HUES64 (cell line): ENCODE data around the gene DIP2C. TPM values are rescaled to one million over a fixed set of nuclear protein-coding genes. Genes with fewer than 3 reads are reported as not detected.
A peak's percentile ranks its signal among the peaks of the same experiment; 100 is the strongest.

ENCODE experiments used
- H3K27ac ChIP-seq: 2 replicates; pipeline ENCODE4 v1.7.0; 2013; ENCODE audit warnings: low read depth, low read length, inconsistent platforms
- H3K27me3 ChIP-seq: 2 replicates; pipeline ENCODE4 v1.6.1; 2013; ENCODE audit warnings: mild to moderate bottlenecking, low read length; ENCODE audit not compliant: insufficient read depth
- H3K36me3 ChIP-seq: 2 replicates; pipeline ENCODE4 v1.6.1; 2013; ENCODE audit warnings: mild to moderate bottlenecking, low read length; ENCODE audit not compliant: insufficient read depth
- H3K4me1 ChIP-seq: 2 replicates; pipeline ENCODE4 v1.6.1; 2013; ENCODE audit warnings: mild to moderate bottlenecking, low read length, moderate library complexity; ENCODE audit not compliant: insufficient read depth
- H3K4me3 ChIP-seq: 2 replicates; pipeline ENCODE4 v1.5.1; 2013; ENCODE audit warnings: mild to moderate bottlenecking, low read length, moderate library complexity
- H3K9ac ChIP-seq: 2 replicates; pipeline ENCODE4 v1.6.1; 2013; ENCODE audit warnings: mild to moderate bottlenecking, low read depth, low read length
- H3K9me3 ChIP-seq: 2 replicates; pipeline ENCODE4 v1.6.1; 2013; ENCODE audit warnings: low read depth, low read length; ENCODE audit not compliant: insufficient read depth
- WGBS: fragments of 150-250, 120-280 bp; methylation state at CpG from one replicate; pipeline ENCODE4 v1.1.7; 2013; ENCODE audit warnings: missing lambda C conversion rate; 5-methylcytosine and 5-hydroxymethylcytosine counted together
- polyA plus RNA-seq, 2 experiments: library from polyadenylated mRNA; stranded (reverse); fragments of 50-300 nt; gene quantifications; one replicate each; pipeline ENCODE4 v1.2.3, GENCODE V29; 2013

The DIP2C gene, protein sequence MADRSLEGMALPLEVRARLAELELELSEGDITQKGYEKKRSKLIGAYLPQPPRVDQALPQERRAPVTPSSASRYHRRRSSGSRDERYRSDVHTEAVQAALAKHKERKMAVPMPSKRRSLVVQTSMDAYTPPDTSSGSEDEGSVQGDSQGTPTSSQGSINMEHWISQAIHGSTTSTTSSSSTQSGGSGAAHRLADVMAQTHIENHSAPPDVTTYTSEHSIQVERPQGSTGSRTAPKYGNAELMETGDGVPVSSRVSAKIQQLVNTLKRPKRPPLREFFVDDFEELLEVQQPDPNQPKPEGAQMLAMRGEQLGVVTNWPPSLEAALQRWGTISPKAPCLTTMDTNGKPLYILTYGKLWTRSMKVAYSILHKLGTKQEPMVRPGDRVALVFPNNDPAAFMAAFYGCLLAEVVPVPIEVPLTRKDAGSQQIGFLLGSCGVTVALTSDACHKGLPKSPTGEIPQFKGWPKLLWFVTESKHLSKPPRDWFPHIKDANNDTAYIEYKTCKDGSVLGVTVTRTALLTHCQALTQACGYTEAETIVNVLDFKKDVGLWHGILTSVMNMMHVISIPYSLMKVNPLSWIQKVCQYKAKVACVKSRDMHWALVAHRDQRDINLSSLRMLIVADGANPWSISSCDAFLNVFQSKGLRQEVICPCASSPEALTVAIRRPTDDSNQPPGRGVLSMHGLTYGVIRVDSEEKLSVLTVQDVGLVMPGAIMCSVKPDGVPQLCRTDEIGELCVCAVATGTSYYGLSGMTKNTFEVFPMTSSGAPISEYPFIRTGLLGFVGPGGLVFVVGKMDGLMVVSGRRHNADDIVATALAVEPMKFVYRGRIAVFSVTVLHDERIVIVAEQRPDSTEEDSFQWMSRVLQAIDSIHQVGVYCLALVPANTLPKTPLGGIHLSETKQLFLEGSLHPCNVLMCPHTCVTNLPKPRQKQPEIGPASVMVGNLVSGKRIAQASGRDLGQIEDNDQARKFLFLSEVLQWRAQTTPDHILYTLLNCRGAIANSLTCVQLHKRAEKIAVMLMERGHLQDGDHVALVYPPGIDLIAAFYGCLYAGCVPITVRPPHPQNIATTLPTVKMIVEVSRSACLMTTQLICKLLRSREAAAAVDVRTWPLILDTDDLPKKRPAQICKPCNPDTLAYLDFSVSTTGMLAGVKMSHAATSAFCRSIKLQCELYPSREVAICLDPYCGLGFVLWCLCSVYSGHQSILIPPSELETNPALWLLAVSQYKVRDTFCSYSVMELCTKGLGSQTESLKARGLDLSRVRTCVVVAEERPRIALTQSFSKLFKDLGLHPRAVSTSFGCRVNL (N-terminal part only)
- 4.4 TPM for polyA plus RNA-seq (2013, experiment 1 of 2)
- polyA plus RNA-seq (2013, experiment 2 of 2) = 5.8 TPM

DNA sequence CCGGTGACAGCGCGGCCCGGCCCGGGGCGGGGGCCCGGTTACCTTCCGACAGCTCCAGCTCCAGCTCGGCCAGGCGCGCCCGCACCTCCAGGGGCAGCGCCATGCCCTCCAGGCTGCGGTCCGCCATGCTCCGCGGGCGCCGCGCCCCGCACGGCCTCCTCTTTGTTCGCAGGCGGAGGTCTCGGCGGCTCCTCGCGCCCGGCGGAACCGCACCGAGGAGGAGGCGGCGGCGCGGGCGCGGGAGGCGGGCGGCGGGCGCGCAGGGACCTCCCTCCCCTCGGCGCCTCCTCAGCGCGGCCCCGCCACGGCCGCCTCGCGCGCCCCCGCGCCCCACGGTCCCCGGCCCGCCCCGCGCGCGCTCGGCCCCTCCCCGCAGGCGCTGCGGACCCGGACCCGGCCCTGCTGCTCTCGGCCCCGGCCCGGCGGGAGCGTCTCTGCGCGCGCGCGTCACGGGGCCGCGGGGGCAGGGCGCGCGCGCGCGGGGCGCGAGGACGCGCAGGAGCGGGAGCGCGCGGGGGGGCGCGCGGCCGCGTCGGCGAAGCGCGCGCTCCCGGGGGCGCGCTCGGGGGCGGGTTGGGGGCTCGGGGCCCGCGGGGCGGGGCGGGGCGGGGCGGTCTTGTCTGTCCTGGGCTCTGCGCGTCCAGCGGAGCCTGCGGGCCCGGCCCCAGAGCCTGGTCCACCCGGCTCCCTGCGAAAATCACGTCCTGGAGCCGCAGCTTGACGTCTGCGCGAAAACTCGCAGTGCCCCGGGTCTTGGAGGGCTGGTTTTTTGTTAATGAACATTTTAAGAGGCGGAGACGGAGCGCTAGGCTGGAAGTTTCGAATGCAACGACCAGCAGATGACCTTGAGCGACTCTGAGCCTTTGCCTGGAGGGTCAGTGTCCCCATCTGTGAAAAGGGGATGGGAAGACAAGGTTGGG, at the start of gene DIP2C:
TSS of gene DIP2C (minus strand) at position 217 of the 920 bp plus-strand sequence. CDS start at position 127, 90 bp downstream.
- Histone ChIP-seq H3K4me3 (peak within 1 kb of the TSS; percentile 82), H3K9me3 (no peaks in the 10 kb centered on the region), H3K27me3 (peaks cover 30% of the 10 kb centered on the region), H3K4me1 (peaks cover 9% of the 10 kb centered on the region), H3K27ac (peak within 1 kb of the TSS; percentile 41; the same call in 1 of the 2 replicates), H3K36me3 (no peaks in the 10 kb centered on the region), H3K9ac (peak within 1 kb of the TSS; percentile 84)
- WGBS = under 1% methylated on average over 137 of the region's 137 CpGs

DNA sequence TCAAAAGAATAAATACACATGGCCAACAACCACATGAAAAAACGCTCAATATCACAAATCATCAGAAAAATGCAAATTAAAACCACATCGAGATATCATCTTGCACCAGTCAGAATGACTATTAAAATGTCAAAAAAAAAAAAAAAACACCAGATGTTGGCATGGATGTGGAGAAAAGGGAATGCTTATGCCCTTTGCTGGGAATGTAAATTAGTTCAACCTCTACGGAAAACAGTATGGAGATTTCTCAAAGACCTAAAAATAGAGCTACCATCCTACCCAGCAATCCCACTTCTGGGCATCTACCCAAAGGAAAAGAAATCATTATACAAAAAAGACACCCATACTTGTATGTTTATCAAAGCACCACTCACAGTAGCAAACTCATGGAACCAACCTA, 45.0 kb upstream of the DIP2C start:
- Histone ChIP-seq H3K9me3 (no peaks in the 10 kb centered on the region), H3K9ac (no peak overlapping the region), H3K4me3 (no peak overlapping the region), H3K27ac (no peak overlapping the region), H3K4me1 (no peaks in the 10 kb centered on the region), H3K36me3 (no peaks in the 10 kb centered on the region), H3K27me3 (no peaks in the 10 kb centered on the region)
- WGBS = 87% methylated on average over 3 of the region's 3 CpGs

DNA sequence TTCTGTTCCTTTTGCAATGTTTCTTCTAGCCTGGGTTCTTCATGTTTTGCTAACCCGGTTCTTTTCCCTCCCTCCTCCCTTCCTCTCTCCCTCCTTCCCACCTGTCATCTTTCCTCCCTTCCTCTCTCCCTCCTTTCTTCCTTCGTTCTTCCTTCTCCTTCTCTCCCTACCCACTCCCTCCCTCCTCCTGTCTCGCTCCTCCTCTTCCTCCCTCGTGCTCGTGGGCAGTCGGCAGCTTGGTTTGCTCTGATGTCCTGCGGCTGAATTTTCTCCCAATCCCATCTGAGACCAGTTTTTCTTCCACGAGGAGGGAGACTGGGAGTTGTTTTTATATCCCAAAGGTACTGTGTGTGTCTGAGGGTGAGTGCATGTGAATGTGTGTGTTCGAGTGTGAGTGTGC, 43.6 kb upstream of the DIP2C start:
- 63% methylated on average over 9 of the region's 9 CpGs for WGBS
- H3K36me3 ChIP-seq = no peaks in the 10 kb centered on the region
- no peak overlapping the region for H3K27ac ChIP-seq
- no peaks in the 10 kb centered on the region for H3K4me1 ChIP-seq
- H3K4me3 ChIP-seq = no peak overlapping the region
- no peaks in the 10 kb centered on the region for H3K9me3 ChIP-seq
- H3K9ac ChIP-seq = no peak overlapping the region
- no peaks in the 10 kb centered on the region for H3K27me3 ChIP-seq

DNA sequence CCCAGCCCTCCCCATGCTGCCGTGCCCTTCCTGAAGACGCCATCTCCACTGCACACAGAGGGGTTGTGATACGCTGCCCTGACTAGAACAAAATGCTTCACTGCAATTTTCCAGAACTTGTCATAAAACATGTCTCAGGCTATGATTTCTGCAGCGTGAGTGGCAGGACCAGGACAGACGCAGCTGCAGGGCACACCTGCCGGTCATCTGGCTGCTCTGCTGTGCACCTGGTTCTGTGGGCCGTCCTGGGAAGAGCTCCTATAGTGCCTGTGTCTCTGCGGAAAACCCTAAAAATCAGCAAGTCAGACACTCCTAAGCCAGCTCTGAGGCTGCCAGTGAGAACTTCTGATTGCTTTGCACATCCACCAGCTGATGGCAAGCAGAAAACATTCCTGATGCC, 39.7 kb upstream of the DIP2C start:
- no peaks in the 10 kb centered on the region for H3K9me3 ChIP-seq
- H3K36me3 ChIP-seq = no peaks in the 10 kb centered on the region
- H3K9ac ChIP-seq = no peak overlapping the region
- H3K27me3 ChIP-seq = no peaks in the 10 kb centered on the region
- 87% methylated on average over 8 of the region's 8 CpGs for WGBS
- H3K4me1 ChIP-seq = no peaks in the 10 kb centered on the region
- no peak overlapping the region for H3K4me3 ChIP-seq
- no peak overlapping the region for H3K27ac ChIP-seq

DNA sequence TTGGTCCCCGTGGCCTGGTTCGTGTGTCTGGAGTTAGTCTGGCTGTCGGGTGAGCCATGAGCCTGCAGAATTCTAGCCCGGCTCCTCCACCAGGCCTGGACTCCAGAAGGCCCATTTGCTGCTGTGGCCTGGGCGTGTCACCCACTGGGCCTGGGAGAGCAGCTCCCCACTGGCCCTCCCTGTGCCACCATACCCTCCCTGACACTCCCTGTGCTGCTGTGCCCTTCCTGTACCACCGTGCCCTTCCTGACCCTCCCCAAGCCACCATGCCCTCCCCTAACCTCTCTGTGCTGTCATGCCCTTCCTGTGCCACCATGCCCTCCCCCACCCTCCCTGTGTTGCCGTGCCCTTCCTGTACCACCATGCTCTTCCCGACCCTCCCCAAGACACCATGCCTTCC, 39.1 kb upstream of the DIP2C start:
- Histone ChIP-seq H3K27ac (no peak overlapping the region), H3K9me3 (no peaks in the 10 kb centered on the region), H3K9ac (no peak overlapping the region), H3K36me3 (no peaks in the 10 kb centered on the region), H3K27me3 (no peaks in the 10 kb centered on the region), H3K4me3 (no peak overlapping the region), H3K4me1 (no peaks in the 10 kb centered on the region)
- 91% methylated on average over 8 of the region's 8 CpGs for WGBS

DNA sequence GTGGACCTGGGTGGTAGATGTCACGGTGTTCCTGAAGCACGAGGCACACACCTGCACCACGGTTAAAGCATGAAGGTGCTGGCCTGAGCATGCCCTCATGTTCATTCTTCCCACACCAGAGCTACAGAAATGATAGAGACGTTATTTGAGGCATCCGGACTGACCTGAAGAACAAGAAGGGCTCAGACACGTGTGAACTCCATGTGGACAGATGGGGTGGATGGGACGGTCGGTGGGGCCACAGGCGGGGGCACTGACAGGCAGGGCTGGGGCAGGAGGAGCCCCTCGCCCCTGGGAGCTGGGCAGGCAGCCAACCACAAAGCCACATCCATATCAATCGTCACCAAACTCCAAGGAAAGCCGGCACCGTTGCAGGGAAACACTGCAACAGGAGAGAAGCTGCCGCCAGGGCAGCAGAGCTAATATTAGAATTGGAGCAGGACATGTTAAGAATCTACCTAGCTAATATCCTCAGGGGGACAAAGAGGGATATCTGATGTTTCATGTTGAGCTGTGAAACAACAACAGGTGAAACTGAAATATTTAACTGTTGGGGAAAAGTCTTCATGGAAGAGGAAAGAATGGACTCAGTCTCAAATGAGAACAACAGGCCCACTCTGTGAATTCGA, 37.8 kb upstream of the DIP2C start:
- Histone ChIP-seq H3K27ac (no peak overlapping the region), H3K36me3 (no peaks in the 10 kb centered on the region), H3K4me3 (no peak overlapping the region), H3K9ac (no peak overlapping the region), H3K4me1 (no peaks in the 10 kb centered on the region), H3K27me3 (no peaks in the 10 kb centered on the region), H3K9me3 (no peaks in the 10 kb centered on the region)
- 91% methylated on average over 15 of the region's 15 CpGs for WGBS

DNA sequence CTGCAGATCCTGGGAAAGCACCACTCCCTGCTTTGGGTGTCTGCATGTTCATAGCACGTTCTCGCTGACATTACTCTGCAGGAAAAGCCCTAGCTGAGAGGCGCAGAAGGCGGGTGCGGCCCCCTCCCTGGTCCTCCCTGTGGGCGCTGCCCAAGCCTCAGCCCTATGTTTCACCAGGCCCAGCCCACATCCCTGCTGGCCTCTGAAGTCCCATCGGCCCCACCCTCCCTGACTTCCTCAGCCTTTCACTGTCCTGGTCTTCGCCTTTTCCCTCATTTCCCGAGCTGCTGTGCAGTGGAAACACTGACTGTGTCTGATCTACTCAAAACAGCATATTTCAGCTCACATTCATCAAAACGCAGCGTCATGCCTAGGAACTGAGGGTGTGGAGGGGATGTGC, 36.3 kb upstream of the DIP2C start:
- no peaks in the 10 kb centered on the region for H3K9me3 ChIP-seq
- 92% methylated on average over 11 of the region's 11 CpGs for WGBS

DNA sequence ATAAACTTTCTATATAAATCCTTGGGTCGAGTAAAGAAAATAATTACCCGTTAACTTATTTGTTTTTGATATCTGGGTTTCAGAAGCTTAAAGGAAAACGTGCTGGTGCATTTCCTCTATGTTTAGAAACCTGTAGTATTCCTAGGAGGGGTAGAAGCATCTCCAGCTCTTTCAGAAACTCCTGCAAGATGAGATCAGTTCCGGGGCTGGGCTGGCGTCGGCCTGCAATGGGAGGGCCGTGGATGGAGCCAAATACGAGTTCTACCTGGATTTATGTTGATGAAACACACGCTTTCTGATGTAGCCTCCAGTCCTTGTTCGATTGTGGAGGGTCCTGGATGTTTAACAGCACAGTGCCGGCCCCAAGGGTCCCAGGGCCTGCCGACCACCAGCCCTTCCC, 35.8 kb upstream of the DIP2C start:
- no peaks in the 10 kb centered on the region for H3K27me3 ChIP-seq
- no peaks in the 10 kb centered on the region for H3K4me1 ChIP-seq
- H3K27ac ChIP-seq = no peak overlapping the region
- H3K9me3 ChIP-seq = no peaks in the 10 kb centered on the region
- no peaks in the 10 kb centered on the region for H3K36me3 ChIP-seq
- no peak overlapping the region for H3K4me3 ChIP-seq
- no peak overlapping the region for H3K9ac ChIP-seq
- 92% methylated on average over 12 of the region's 12 CpGs for WGBS

More for the DNA sequence above, 36.3 kb upstream of the DIP2C start:
- H3K36me3 ChIP-seq = no peaks in the 10 kb centered on the region
- no peak overlapping the region for H3K9ac ChIP-seq
- no peak overlapping the region for H3K4me3 ChIP-seq
- H3K4me1 ChIP-seq = no peaks in the 10 kb centered on the region
- no peak overlapping the region for H3K27ac ChIP-seq
- H3K27me3 ChIP-seq = no peaks in the 10 kb centered on the region

DNA sequence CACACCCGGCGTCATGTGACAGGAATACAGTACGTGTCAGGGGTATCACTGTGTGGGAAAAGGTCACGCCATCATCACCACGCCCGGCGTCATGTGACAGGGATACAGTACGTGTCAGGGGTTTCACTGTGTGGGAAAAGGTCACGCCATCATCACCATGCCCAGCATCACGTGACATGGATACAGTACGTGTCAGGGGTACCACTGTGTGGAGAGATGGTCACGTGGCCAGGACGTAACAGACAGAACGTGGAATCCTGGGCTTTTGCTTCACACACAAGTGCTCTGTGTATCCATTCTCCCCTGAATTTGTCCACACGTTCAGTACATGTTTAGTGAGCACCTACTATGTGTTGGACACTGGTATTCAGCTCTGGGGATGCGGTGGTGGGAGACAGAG, 34.5 kb upstream of the DIP2C start:
- H3K4me1 ChIP-seq = no peaks in the 10 kb centered on the region
- no peak overlapping the region for H3K4me3 ChIP-seq
- no peak overlapping the region for H3K27ac ChIP-seq
- WGBS = 91% methylated on average over 16 of the region's 16 CpGs
- no peaks in the 10 kb centered on the region for H3K27me3 ChIP-seq
- H3K36me3 ChIP-seq = no peaks in the 10 kb centered on the region
- no peak overlapping the region for H3K9ac ChIP-seq
- H3K9me3 ChIP-seq = no peaks in the 10 kb centered on the region
